GM15510 (cell line): ENCODE measurements around the gene TAGLN2.

ENCODE experiments used
- POLR2A ChIP-seq: IDR thresholded peaks from 3 replicates; pipeline ENCODE4 v1.6.1; 2011; ENCODE audit warnings: borderline replicate concordance; ENCODE audit not compliant: insufficient read length; ENCODE audit errors: extremely low read depth

Gene TAGLN2

DNA sequence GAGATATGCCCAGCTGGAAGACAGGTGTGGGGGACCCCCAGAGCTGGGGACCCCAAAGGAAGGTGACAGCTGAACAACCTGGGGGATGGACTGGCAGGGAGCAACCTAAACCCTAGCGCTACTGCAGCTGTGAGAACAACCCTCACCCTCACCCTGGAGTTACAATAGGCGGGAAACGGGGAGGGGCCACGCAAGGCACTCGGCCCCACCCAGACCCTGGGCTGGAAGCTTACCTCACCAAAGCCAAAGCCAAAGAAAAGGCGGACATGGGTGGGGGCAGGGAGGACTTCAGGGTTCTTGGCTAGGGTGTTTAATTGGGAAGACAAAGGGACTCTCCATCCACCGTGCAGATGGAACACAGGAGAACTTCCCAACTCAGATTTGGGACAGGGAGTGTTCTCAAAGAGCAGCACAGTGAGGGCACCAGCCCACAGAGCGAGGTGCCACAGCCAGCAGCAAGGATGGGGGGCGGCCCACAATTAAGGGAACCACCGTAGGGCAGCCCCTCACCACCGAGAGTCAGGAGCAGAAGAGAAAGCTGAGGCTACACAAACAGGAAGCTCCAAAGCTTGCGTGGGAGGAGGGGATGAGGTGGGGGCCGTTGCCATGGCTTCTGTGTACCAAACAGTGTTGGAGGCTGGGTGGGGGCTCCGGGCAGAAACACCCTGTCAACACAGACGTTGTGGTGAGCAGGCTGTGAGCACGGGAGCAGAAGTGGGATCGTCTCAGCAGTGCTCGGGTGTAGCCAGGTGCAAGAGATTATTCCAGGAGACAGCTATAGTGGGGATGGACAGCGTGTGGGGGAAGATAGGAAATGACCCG, 1.9 kb downstream of the TAGLN2 start:
- TF ChIP-seq POLR2A, result no peak

DNA sequence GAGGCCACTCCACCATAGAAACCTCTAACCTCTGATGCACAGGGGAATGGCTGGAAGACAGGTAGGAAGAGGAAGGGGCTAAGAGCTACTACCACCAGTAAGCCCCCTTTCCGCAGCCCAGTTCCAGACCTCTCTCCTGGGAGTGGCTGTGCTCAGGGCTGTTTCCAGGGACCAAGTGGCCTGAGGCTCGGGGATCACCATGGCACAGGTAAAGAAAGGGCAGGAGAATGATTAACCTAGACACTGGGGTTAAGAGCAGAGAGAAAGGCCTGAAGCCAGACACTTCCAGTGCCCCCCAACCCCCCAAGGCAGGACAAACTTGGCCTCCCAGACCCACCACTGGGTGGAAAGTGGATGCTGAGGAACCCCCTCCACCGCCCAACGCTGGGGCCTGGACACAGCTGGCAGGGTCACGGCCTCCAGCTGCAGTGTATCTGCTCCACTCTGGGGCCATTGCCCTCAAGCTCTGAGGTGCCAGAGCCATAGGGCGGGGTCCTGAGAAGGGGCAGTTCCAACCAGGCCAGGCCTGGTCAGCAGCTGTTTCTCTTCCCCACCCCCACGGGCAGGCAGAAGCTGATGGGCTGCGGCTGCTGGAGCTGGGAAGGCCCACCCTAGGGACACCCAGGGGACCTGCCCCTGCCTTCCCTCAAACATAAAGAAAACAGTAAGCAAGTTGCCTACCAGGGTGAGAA, 2.6 kb downstream of the TAGLN2 start:
- no peak for TF ChIP-seq POLR2A

DNA sequence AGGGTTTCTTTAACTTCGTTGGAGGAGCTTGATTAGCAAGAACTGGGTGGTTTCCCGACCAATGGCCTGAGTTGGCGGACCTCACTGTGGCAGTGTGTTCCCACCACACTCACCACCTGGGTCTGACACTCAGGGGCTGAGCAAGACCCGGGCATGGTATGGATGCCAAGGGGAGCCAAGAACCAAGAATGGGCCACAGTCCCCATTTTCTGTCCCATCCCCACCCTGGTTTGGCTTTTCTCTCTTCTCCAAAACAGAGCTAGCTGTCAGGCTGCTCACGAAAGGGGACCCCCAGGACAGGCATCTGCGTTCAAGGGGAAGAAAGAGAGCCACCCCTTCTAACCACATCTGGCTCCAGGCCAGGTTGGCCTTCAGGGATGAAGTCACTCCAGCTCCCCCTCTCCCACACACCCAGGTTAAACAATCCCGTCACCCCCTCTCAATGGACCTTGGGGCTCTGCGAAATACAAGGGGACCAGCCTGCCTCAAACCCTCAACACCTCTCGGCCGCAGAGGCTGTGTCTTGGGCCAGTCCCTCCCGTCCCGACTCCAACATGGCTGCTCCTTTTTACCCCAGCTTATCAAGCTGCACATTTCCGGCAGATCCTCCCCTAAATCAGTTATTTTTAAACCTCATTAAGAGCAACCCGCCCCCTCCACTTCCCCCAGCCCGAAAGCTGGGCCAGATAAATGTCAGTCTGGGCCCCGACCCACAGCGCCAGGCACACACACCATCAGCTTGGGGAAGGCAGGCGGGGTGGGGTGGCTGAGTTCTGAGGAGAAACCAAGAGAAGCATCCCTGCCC, 3.4 kb downstream of the TAGLN2 start:
- peak; percentile 9 for TF ChIP-seq POLR2A

DNA sequence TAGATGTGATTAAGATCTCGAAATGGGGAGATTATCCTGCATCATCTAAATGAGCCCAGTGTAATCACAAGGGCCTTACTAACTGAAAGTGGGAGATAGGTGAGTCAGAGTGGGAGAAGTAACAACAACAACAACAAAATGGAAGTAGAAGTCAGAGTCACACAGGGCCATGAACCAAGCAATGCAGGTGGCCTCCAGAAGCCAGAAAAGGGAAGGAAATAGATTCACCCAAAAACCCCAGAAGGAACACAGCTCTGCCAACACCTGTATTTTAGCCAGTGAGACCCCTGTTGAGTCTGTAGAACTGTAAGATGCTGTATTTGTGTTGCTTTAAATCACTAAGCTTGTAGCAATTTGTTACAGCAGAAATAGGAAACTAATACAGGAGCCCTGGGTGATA, 4.1 kb downstream of the TAGLN2 start:
- peak; percentile 6 for TF ChIP-seq POLR2A

DNA sequence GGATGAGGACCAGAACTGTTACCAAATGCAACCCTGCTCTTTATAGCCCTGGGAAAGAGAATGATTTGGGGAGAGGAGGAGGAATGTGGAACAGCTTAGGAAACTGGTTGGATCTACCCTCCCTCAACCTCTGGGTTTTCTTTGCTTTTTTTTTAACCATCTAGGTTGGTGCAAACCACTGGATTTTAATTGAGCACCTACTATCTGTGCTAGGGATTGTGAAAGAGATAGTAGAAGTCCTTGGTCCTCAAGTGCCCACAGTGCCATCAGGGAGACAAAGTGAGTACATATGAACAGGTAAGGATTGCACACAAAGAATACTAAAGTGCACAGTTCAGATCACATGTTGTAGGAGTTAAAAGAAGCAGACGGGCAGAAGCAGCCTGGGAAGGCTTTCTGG, 4.7 kb downstream of the TAGLN2 start:
- TF ChIP-seq POLR2A, result no peak

DNA sequence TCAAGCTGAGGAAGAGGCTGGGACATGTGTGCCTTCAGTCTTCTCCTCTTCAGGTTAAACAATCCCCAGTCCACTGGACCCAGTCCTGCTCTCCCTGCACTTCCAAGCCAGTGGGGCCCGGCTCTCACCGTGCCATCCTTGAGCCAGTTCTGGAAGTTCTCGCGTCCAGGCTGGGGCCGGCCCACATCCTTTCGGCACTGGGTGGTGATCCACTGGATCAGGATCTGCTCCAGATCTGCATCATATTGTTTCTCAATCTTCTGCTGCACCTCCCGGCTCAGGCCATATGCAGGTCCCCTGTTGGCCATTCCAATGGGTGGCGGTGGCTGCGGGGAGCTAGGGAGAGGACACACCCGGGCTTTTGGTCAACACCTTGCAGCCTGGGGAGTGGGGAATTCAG, 5.1 kb downstream of the TAGLN2 start:
- TF ChIP-seq POLR2A, result no peak

DNA sequence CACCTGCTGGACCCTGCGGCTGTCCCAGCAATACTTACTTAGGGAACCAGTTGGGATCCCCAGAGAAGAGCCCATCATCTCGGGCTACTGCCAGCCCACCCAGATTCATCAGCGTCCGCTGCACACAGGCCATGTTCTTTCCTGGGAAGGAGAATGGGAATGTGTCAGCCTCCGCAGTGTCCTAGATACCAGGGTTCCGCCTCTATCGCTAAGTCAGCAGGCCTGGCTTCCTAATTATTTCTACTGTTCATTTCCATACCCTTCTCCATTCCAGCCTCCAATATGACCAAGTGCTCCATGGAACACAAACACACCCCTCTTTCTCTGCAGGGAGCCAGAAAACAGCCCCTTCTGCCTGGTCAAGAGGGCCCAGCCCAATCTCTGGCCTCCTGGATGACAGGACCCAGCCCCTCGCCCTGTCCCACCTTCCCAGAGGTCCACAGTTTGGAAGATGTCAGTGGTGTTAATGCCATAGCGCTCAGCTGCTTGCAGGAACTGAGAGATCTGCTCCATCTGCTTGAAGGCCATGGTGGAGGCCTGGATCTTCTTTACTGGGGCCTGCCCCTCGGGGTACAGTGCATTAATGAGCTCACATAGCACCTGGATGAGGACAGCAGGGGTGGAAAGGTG, 6.0 kb downstream of the TAGLN2 start:
- TF ChIP-seq POLR2A, result no peak

DNA sequence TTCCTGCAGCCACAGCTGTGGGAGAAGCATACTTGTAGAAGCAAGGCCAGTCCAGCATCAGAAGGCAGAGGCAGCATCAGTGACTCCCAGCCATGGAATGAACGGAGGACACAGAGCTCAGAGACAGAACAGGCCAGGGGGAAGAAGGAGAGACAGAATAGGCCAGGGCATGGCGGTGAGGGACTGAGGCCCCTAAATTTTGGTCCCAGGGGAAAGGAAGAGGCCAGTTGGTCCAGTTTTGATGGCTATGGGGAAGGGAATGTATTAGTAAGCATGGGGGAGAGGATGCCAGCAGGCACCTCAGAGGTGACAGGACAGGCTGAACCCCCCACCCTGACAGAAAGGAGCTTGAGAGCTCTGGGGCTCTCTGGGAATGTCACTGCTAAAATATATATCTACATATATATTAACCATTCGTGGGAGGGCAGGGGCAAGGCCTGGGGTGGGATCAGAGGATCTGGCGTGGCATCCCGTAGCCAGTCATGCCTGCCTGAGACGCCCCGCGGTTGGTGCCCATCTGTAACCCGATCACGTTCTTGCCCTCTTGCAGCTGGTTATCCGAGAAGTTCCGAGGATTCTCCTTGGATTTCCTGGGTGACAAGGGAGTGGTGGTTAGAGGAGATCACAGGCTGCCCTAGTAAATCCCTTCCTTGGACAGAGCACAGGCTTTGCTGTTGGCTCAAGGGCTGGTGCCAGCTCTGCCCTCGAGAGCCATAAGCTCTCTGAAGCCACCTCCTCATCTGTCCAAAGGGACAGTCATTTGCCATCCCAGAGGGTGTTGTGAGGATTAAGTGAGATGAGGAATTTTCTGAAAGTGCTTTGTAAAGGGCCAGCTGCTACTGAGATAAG, 6.7 kb downstream of the TAGLN2 start:
- TF ChIP-seq POLR2A, result no peak

DNA sequence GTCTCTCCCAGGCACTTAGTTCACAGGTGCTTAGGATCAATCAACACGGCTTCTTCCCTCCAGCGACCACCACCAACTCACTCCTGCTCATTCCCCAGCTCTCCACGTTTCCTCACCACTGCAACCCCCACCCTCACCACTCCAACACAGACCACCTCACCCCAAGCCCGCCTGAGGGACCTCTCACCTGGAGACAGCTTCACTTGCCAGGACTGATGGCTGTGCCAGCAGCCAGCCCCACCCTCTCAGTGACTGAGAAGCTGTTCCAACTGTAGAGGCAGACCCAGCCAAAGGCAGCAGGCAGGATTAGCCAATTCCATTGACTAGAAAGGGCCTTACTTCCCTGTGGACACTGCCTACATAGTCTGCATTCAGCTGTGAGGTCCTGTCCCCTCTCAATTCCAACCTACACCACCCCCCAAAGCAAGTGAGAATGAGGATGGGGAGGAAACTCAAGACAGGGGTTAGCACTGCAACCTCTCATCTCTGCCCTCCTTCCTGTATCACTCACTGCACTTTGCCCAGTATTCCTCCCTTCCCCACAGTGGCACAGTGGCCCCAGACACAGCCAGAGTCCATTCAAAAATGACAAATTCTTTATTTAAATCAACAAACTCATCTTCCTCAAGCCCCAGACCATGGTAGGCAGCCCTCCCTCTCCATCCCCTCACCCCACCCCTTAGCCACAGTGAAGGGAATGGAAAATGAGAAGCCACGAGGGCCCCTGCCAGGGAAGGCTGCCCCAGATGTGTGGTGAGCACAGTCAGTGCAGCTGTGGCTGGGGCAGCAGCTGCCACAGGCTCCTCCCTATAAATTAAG, 7.6 kb downstream of the TAGLN2 start:
- TF ChIP-seq POLR2A, result no peak

DNA sequence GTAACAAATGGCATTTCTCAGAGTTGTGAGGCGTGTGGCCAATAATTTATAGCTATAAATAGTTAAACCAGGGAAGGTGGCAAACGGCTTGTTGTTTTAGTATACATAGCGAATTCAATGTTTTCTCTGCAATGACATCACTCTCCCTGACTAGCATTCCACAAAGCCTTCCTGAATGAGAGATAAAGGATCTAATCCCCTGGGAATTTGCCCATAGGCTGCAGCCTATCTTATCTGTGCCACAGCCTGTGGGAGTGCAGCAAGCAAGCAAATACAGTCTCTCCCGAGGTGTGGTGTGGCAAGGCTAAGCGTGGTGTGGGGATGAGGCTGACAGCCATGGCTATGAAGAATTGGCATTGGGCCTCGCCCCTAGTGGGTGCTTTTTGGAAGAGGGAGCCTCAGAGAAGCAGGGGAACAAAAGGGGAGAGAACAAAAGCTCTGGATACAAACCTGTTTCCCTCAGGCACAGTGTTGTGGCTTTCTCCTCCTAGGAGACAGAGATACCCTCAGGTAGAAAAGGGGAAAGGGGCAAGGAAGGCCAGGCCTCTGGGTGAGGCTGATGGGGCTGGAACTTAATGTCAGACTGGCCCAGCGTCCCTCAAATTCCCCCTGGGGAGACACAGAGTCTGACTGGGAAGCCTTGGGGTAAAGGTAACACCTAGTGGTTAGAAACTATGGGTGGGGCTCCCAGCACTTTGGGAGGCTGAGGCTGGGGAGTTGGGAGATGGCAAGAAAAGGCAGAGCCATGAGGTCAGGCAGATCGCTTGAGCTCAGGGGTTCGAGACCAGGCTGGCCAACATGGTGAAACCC, 8.9 kb downstream of the TAGLN2 start:
- no peak for TF ChIP-seq POLR2A

DNA sequence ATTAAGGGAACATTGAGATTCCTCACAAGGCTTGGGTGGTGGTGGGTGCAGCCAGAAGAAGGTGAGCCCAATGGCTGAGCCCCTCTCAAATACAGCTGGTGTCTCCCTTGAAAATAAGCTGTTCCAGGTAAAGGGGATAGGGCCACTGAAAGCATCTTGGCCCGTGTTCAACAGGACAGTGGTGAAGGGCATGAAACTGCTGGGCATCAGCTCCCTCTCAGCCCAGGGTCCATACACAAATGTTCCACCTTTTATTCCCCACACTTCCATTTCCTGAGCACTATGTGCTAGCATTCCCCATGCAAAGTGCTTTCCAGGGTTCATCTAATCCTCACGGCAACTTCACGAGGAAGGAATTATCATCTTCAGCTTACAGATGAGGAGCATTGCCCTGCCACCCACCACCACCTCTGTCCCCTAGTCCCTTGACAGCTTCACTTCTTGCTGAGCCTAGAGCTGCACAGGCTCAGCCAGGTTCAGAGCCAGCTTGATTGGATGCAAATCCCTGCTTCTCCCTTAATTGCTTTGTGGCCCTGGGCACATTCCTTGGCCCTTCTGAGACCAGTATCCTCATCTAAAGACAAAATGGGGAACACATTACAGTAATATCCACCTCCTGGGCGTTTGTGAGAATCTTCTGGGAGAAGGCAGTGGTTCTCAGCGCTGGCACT, 9.6 kb downstream of the TAGLN2 start:
- TF ChIP-seq POLR2A, result no peak
